Stimulated activated CD4-positive, alpha-beta T cell treated with anti-CD3 and anti-CD28 coated beads, Interleukin-2, amount 100 ng/mL, for 4 hours (primary cell): ENCODE data around the gene SLC26A4.

ENCODE experiments used
- DNase-seq: peaks from one replicate; pipeline ENCODE4 v3.0.0-alpha.2; 2020; ENCODE audit warnings: low read depth

The SLC26A4 gene

DNA sequence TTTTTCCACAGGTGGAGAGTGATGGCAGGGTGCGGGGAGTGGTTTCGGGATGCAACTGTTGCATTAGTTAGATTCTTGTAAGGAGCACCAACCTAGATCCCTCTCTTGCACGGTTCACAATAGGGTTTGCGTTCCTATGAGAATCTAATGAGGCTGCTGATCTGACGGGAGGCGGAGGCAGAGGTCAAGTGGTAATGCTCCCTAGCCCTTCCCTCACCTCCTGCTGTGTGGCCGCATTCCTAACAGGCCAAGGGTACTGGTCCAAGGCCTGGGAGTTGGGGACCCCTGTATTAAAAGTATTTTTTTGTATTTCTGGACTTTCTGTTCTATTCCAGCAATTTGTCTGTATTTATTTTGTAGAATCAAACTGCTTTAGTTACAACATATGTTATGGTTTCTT lies 90.5 kb downstream of the SLC26A4 start:
- no peak for DNase-seq

DNA sequence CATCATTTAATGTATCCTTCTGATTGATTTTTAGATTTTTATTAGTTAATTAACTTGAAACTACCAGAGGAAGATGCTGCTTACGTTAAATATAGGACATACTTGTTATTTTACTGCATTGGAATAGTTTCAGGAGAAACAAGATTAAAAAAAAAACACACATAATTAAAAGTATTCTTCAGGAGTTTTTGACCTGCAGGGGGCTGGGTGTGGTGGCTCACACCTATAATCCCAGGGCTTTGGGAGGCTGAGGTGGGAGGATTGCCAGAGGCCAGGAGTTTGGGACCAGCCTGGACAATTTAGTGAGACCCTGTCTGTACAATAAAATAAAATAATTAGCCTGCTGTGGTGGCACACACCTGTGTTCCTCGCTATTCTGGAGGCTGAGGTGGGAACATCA lies 94.0 kb downstream of the SLC26A4 start:
- no peak for DNase-seq

DNA sequence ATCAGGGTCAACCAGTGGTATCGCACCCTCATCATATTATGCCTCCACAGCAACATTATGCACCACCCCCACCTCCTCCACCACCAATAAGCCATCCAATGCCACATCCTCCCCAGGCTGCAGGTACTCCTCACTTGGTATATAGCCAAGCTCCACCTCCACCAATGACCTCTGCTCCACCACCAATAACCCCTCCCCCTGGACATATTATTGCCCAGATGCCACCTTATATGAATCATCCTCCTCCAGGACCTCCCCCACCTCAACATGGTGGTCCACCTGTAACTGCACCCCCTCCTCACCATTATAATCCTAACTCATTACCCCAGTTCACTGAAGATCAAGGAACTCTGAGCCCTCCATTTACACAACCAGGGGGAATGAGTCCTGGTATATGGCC lies 98.0 kb downstream of the SLC26A4 start:
- no peak for DNase-seq

DNA sequence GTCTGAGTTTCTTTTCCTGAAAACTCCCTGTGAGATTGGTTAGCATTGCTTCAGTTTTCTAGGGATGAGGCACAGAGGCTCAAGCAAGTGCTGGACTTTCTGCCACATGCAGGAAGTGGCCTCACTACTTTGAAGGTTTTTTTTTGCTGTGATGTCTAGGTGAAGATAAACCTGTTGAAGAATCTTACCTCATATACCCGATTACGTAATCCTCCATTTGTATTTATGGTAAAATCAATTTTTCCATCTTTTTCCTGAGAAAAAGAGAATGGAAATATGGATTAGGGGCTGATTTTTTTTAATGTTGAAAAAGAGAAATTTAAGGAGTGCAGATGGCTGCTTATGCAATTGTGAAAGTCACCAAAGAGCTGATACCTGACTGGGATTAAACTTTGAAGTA lies 106.8 kb downstream of the SLC26A4 start:
- no peak for DNase-seq
